ENCODE measurements around the gene BMP7.
"Not testable (repeated sequence)": the region's sequence is repeated elsewhere in the genome, so short reads cannot be mapped to it uniquely, and the experiment has no call there.

BMP7 gene

GRCh38 chr20:57192311-57192710 lies 74.1 kb downstream of the BMP7 start:
- H3K27me3 ChIP-seq (ENCODE audit: low read depth, low read length) = no peaks in the 10 kb centered on the region
- no peaks in the 10 kb centered on the region for H3K36me3 ChIP-seq (ENCODE audit: control insufficient read depth in 1 of 2, insufficient read depth in 2 of 2, low read length in 2 of 2)
- no peaks in the 10 kb centered on the region for H3K4me1 ChIP-seq (ENCODE audit: control insufficient read depth in 1 of 2, insufficient read depth in 2 of 2, low read length in 2 of 2)
- no peaks in the 10 kb centered on the region for H3K9me3 ChIP-seq (ENCODE audit: control insufficient read depth in 1 of 2, low read length in 2 of 2)
- H3K4me3 ChIP-seq (ENCODE audit: low read depth in 1 of 2, low read length in 2 of 2) = no peak overlapping the region
- H3K27ac ChIP-seq (ENCODE audit: low read length) = no peak overlapping the region

- not testable (repeated sequence) for H3K27ac ChIP-seq (ENCODE audit: low read length); H3K9me3 ChIP-seq (ENCODE audit: control insufficient read depth in 1 of 2, low read length in 2 of 2); H3K27me3 ChIP-seq (ENCODE audit: low read depth, low read length); H3K36me3 ChIP-seq (ENCODE audit: control insufficient read depth in 1 of 2, insufficient read depth in 2 of 2, low read length in 2 of 2); H3K4me3 ChIP-seq (ENCODE audit: low read depth in 1 of 2, low read length in 2 of 2); H3K4me1 ChIP-seq (ENCODE audit: control insufficient read depth in 1 of 2, insufficient read depth in 2 of 2, low read length in 2 of 2)
These were observed 75.2 kb downstream of the BMP7 start for GRCh38 chr20:57191265-57191638.

DNA sequence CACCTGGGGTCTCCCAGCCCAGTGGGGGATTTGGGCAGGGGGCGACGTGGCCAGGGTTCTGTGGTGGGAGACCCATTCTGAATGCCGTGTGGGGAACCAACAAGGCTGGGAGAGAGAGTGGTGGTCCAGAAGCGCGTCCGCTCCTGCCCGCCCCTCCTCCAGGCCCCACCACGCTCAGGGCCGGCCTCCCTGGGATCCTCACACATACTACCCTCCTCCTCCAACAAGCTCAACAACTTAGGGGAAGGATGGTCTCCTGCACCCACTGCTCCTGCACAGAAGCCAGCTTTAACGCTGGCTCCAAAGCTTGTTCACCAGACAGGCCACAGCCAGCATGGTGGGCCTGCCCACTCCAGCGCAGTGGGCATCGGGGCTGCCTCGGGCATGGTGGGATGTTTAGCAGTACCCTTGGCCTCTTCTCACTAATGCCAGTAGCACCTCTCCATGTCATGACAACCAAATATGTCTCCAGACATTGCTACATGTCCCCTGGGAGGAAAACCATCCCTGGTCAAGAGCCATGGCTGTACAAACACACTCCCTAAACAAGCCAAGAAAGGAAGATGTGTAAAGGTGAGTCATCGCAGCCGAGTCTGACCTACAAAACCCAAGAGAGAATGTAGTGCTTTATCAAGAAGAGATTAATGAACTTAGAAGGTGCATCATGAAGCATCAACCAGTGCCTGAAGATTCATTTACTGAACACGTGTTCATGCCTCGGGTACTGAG lies 75.7 kb downstream of the BMP7 start:
- Histone ChIP-seq H3K4me1 (ENCODE audit: control insufficient read depth in 1 of 2, insufficient read depth in 2 of 2, low read length in 2 of 2) (no peaks in the 10 kb centered on the region), H3K9me3 (ENCODE audit: control insufficient read depth in 1 of 2, low read length in 2 of 2) (no peaks in the 10 kb centered on the region), H3K27ac (ENCODE audit: low read length) (no peak overlapping the region), H3K27me3 (ENCODE audit: low read depth, low read length) (no peaks in the 10 kb centered on the region), H3K4me3 (ENCODE audit: low read depth in 1 of 2, low read length in 2 of 2) (no peak overlapping the region), H3K36me3 (ENCODE audit: control insufficient read depth in 1 of 2, insufficient read depth in 2 of 2, low read length in 2 of 2) (no peaks in the 10 kb centered on the region)

DNA sequence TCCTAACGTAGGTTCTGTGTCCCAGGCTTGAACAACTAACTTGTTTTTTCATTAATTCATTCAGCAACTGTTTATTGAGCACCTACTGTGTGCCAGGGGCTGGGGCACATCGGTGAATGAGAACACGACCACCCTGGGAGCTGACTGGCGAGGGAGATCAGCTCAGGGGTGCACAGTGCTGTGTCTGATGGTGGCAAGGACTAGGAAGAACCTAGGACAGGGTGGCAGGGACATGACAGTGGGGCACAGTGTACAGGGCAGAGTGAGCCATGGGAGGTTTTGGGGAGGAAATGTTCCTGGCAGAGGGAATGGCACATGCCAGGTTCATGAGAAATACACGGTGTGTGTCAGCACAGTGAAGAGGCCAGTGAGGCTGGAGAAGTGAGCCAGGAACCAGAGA lies 76.7 kb downstream of the BMP7 start:
- no peak overlapping the region for H3K4me3 ChIP-seq (ENCODE audit: low read depth in 1 of 2, low read length in 2 of 2)
- H3K27me3 ChIP-seq (ENCODE audit: low read depth, low read length) = no peaks in the 10 kb centered on the region
- no peaks in the 10 kb centered on the region for H3K9me3 ChIP-seq (ENCODE audit: control insufficient read depth in 1 of 2, low read length in 2 of 2)
- no peaks in the 10 kb centered on the region for H3K36me3 ChIP-seq (ENCODE audit: control insufficient read depth in 1 of 2, insufficient read depth in 2 of 2, low read length in 2 of 2)
- H3K4me1 ChIP-seq (ENCODE audit: control insufficient read depth in 1 of 2, insufficient read depth in 2 of 2, low read length in 2 of 2) = no peaks in the 10 kb centered on the region
- H3K27ac ChIP-seq (ENCODE audit: low read length) = no peak overlapping the region

DNA sequence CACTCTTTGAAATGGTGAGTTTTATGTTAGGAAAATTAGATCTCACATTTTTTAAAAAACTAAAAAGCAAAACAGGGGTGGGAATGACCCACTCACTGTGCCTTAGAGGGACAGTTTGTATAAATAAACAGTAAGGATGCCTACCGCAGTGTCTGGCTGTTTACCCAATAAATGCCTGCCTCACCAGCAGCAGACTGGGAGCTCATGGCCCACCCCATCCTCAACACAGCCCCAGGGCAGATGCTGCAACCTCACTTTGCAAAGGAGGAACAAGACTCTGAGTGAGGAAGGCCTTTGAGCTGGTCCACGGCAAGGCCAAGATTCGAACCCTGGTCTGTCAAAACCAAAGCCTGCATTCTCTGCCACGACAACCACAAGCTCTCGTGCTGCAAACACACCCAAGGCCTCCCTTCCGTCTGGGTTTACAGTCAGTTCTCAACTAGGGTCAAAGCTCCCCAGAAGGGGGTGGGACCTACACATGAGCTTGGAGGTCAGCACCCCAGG lies 77.8 kb downstream of the BMP7 start:
- H3K27me3 ChIP-seq (ENCODE audit: low read depth, low read length) = no peaks in the 10 kb centered on the region
- no peaks in the 10 kb centered on the region for H3K36me3 ChIP-seq (ENCODE audit: control insufficient read depth in 1 of 2, insufficient read depth in 2 of 2, low read length in 2 of 2)
- H3K9me3 ChIP-seq (ENCODE audit: control insufficient read depth in 1 of 2, low read length in 2 of 2) = no peaks in the 10 kb centered on the region
- H3K4me3 ChIP-seq (ENCODE audit: low read depth in 1 of 2, low read length in 2 of 2) = no peak overlapping the region
- H3K27ac ChIP-seq (ENCODE audit: low read length) = no peak overlapping the region
- H3K4me1 ChIP-seq (ENCODE audit: control insufficient read depth in 1 of 2, insufficient read depth in 2 of 2, low read length in 2 of 2) = no peaks in the 10 kb centered on the region

DNA sequence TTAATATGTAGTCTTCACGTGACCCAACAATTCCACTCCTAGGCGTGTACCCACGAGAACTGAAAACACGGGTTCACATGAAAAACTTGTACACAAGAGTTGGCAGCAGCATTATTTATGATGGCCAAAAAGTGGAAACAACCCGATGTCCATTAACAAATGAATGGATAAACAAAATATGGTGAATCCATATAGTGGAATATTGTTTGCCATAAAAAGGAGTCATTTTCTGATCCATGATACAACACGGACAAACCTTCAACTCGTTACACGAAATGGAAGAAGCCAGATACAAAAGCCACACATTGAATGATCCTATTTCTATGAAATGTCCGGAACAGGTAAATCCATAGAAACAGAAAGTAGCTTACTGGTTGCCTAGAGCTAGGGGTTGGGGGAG lies 78.4 kb downstream of the BMP7 start:
- Histone ChIP-seq H3K27ac (ENCODE audit: low read length) (no peak overlapping the region), H3K4me3 (ENCODE audit: low read depth in 1 of 2, low read length in 2 of 2) (no peak overlapping the region), H3K36me3 (ENCODE audit: control insufficient read depth in 1 of 2, insufficient read depth in 2 of 2, low read length in 2 of 2) (no peaks in the 10 kb centered on the region), H3K27me3 (ENCODE audit: low read depth, low read length) (no peaks in the 10 kb centered on the region), H3K4me1 (ENCODE audit: control insufficient read depth in 1 of 2, insufficient read depth in 2 of 2, low read length in 2 of 2) (no peaks in the 10 kb centered on the region), H3K9me3 (ENCODE audit: control insufficient read depth in 1 of 2, low read length in 2 of 2) (no peaks in the 10 kb centered on the region)

DNA sequence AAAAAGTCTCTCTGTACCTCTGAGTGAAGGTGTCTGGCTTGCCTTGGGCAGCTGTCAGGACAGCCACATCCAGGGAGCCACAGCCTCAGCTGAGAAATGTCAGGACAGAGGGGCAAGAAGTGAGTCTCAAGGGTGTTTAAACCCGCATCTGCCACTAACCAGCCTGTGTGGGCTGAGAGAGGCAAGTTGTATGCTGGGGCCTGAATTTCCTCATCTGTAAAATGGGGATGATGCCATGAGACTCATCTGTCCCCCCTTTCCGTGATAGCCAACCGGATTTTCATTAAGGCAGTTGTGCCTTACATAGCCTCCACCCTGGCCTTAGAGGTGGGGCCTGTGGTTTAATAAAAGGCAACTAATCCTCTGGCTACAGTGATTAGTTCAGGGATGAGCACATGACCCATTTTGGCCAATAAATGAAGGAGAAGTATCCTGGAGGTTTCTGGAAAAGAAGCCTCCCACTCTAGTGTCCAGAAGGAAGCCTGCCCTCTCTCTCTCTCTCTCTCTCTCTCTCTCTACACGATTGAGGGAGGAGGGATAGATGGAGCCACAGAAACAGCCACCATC lies 79.3 kb downstream of the BMP7 start:
- Histone ChIP-seq H3K27me3 (ENCODE audit: low read depth, low read length) (no peaks in the 10 kb centered on the region), H3K4me1 (ENCODE audit: control insufficient read depth in 1 of 2, insufficient read depth in 2 of 2, low read length in 2 of 2) (no peaks in the 10 kb centered on the region), H3K36me3 (ENCODE audit: control insufficient read depth in 1 of 2, insufficient read depth in 2 of 2, low read length in 2 of 2) (no peaks in the 10 kb centered on the region), H3K4me3 (ENCODE audit: low read depth in 1 of 2, low read length in 2 of 2) (no peak overlapping the region), H3K27ac (ENCODE audit: low read length) (no peak overlapping the region), H3K9me3 (ENCODE audit: control insufficient read depth in 1 of 2, low read length in 2 of 2) (no peaks in the 10 kb centered on the region)

GRCh38 chr20:57186192-57186591 lies 80.2 kb downstream of the BMP7 start:
- H3K27ac ChIP-seq (ENCODE audit: low read length) = no peak overlapping the region
- H3K27me3 ChIP-seq (ENCODE audit: low read depth, low read length) = no peaks in the 10 kb centered on the region
- H3K36me3 ChIP-seq (ENCODE audit: control insufficient read depth in 1 of 2, insufficient read depth in 2 of 2, low read length in 2 of 2) = no peaks in the 10 kb centered on the region
- H3K4me3 ChIP-seq (ENCODE audit: low read depth in 1 of 2, low read length in 2 of 2) = no peak overlapping the region
- no peaks in the 10 kb centered on the region for H3K4me1 ChIP-seq (ENCODE audit: control insufficient read depth in 1 of 2, insufficient read depth in 2 of 2, low read length in 2 of 2)
- H3K9me3 ChIP-seq (ENCODE audit: control insufficient read depth in 1 of 2, low read length in 2 of 2) = no peaks in the 10 kb centered on the region

DNA sequence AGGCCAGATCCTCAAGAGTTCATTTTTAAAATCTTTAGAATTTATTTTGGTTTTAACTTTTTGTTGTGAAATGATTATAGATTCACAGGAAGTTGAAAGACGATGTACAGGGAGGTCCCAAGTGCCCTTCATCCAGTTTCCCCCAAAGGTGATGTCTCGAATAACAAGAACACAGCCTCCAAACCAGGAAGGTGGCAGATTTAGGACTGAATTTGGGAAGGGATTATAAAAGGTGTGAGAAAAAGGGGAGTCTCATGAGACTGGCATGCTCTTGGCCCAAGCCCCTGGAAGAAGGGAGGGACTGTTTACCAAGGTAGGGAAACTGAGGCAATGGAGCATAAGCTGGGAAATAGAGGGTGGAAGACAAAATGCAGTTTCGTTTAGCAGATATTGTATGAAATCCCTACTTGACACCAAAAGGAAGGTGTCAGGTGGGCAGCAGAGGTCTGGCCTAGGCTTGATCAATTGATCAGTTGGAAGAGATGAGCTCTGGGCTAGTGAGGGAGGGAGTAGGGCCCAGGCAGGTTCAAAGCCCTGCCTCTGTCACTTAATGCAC lies 81.2 kb downstream of the BMP7 start:
- H3K27ac ChIP-seq (ENCODE audit: low read length) = no peak overlapping the region
- no peaks in the 10 kb centered on the region for H3K9me3 ChIP-seq (ENCODE audit: control insufficient read depth in 1 of 2, low read length in 2 of 2)
- H3K4me3 ChIP-seq (ENCODE audit: low read depth in 1 of 2, low read length in 2 of 2) = no peak overlapping the region
- H3K27me3 ChIP-seq (ENCODE audit: low read depth, low read length) = no peaks in the 10 kb centered on the region
- H3K4me1 ChIP-seq (ENCODE audit: control insufficient read depth in 1 of 2, insufficient read depth in 2 of 2, low read length in 2 of 2) = no peaks in the 10 kb centered on the region
- H3K36me3 ChIP-seq (ENCODE audit: control insufficient read depth in 1 of 2, insufficient read depth in 2 of 2, low read length in 2 of 2) = no peaks in the 10 kb centered on the region

DNA sequence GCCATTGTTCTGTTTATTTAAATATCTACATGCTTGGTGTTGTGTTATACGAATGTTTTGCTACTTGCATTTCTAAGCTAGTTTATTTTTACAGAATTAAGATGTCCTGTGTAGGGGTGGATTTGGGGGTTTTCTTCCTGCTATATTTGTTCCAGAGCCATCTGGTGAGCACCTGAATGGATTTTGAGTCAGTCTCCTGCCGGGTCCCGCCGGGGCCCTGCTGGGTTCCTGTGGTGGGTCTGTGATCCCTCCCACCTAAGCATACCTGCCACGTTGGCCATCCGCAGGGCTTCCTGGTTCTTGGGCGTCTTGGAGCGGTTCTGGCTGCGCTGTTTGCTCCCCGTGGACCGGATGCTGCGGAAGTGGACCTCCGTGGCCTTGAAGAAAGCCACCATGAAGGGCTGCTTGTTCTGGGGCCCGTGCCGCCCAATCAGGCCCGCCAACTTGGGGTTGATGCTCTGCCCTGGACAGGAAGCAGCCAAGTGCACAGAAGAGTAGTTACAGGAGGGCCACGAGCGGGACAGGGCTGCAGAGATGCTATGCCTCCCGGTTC lies 82.9 kb downstream of the BMP7 start:
- no peaks in the 10 kb centered on the region for H3K9me3 ChIP-seq (ENCODE audit: control insufficient read depth in 1 of 2, low read length in 2 of 2)
- no peak overlapping the region for H3K27ac ChIP-seq (ENCODE audit: low read length)
- no peaks in the 10 kb centered on the region for H3K27me3 ChIP-seq (ENCODE audit: low read depth, low read length)
- no peaks in the 10 kb centered on the region for H3K4me1 ChIP-seq (ENCODE audit: control insufficient read depth in 1 of 2, insufficient read depth in 2 of 2, low read length in 2 of 2)
- no peaks in the 10 kb centered on the region for H3K36me3 ChIP-seq (ENCODE audit: control insufficient read depth in 1 of 2, insufficient read depth in 2 of 2, low read length in 2 of 2)
- no peak overlapping the region for H3K4me3 ChIP-seq (ENCODE audit: low read depth in 1 of 2, low read length in 2 of 2)

- no peaks in the 10 kb centered on the region for H3K4me1 ChIP-seq (ENCODE audit: control insufficient read depth in 1 of 2, insufficient read depth in 2 of 2, low read length in 2 of 2)
- no peaks in the 10 kb centered on the region for H3K27me3 ChIP-seq (ENCODE audit: low read depth, low read length)
- no peak overlapping the region for H3K27ac ChIP-seq (ENCODE audit: low read length)
- no peaks in the 10 kb centered on the region for H3K36me3 ChIP-seq (ENCODE audit: control insufficient read depth in 1 of 2, insufficient read depth in 2 of 2, low read length in 2 of 2)
- H3K9me3 ChIP-seq (ENCODE audit: control insufficient read depth in 1 of 2, low read length in 2 of 2) = no peaks in the 10 kb centered on the region
- no peak overlapping the region for H3K4me3 ChIP-seq (ENCODE audit: low read depth in 1 of 2, low read length in 2 of 2)
These were observed 84.8 kb downstream of the BMP7 start for GRCh38 chr20:57181639-57182038.

Data from muscle layer of duodenum (tissue), 2 donors.